K562 (cell line): Measurements from ENCODE around the gene BCL10. TPM values are rescaled to one million over a fixed set of nuclear protein-coding genes. Genes with fewer than 3 reads are reported as not detected.

ENCODE experiments used
- AFF1 ChIP-seq, 2 experiments: fragments of 450-650 bp; IDR thresholded peaks; 2 replicates each; pipeline ENCODE4 v1.6.1; 2018; ENCODE audit warnings: mild to moderate bottlenecking in 2 of 2, low read depth in 1 of 2; ENCODE audit not compliant: partially characterized antibody in 2 of 2
- BRF1 ChIP-seq: IDR thresholded peaks from 3 replicates; pipeline ENCODE4 v1.6.1; 2011; ENCODE audit warnings: borderline replicate concordance, mild to moderate bottlenecking; ENCODE audit not compliant: insufficient read length; ENCODE audit errors: extremely low read depth
- ESRRB ChIP-seq: fragments of 250-450 bp; sonication (Bioruptor Pico); IDR thresholded peaks from 2 replicates; pipeline ENCODE4 v1.5.0; 2020; ENCODE audit warnings: mild to moderate bottlenecking, moderate library complexity, borderline replicate concordance
- FIP1L1 ChIP-seq: fragments of 200-400 bp; formaldehyde crosslinking; IDR thresholded peaks from 2 replicates; pipeline ENCODE4 v1.6.1; 2018; ENCODE audit warnings: mild to moderate bottlenecking, low read depth, low read length; ENCODE audit not compliant: poor library complexity, severe bottlenecking
- NCOA2 ChIP-seq, 2 experiments: fragments of 450-650 bp; IDR thresholded peaks; 2 replicates each; pipeline ENCODE4 v1.6.1; 2018; ENCODE audit warnings: mild to moderate bottlenecking in 2 of 2, moderate library complexity in 1 of 2; ENCODE audit not compliant: partially characterized antibody in 2 of 2
- RBM25 ChIP-seq: fragments of 200-400 bp; formaldehyde crosslinking; IDR thresholded peaks from 2 replicates; pipeline ENCODE4 v1.6.1; 2018; ENCODE audit warnings: low read length, low read depth, moderate library complexity; ENCODE audit not compliant: severe bottlenecking
- SMARCA4 ChIP-seq: fragments of 450-650 bp; IDR thresholded peaks from 2 replicates; pipeline ENCODE4 v1.6.1; 2016
- SMC3 ChIP-seq: conservative IDR thresholded peaks from 2 replicates; pipeline ENCODE4 v1.6.1; 2011; ENCODE audit warnings: low read depth, low read length, improper control_type of control experiment; ENCODE audit not compliant: insufficient read depth
- ZNF133 ChIP-seq: fragments of 250-450 bp; sonication (Bioruptor Pico); IDR thresholded peaks from 2 replicates; pipeline ENCODE4 v1.4.0; 2020; ENCODE audit warnings: mild to moderate bottlenecking
- ZNF318 ChIP-seq, 2 experiments: fragments of 450-650 bp; IDR thresholded peaks; 2 replicates each; pipeline ENCODE4 v1.6.1; 2016; ENCODE audit warnings: mild to moderate bottlenecking in 2 of 2, borderline replicate concordance in 1 of 2, low read depth in 1 of 2, moderate library complexity in 1 of 2
- ZNF830 ChIP-seq: fragments of 250-450 bp; sonication (Bioruptor Pico); IDR thresholded peaks from 2 replicates; pipeline ENCODE4 v1.5.0; 2021; ENCODE audit warnings: mild to moderate bottlenecking
- polyA plus RNA-seq, 8 experiments: library from polyadenylated mRNA; depleted of rRNA in 4 of 8; stranded (reverse) in 5 of 8; unstranded in 3 of 8; fragments of >200 nt; fragmentation: Nextera tagmentation in 2 of 8; fragmentation: Illumina TruSeq in 1 of 8; extraction: Ambion mirVana in 2 of 8; extraction: Trizol in 1 of 8; gene quantifications; 2 replicates each; pipeline versions ENCODE4 v1.2.1 to v1.2.3, GENCODE V29; 2011 to 2014; ENCODE audit warnings: inconsistent platforms in 1 of 8, missing spikeins in 1 of 8
- total RNA-seq, 7 experiments: library from RNA; depleted of rRNA in 6 of 7; stranded (reverse); fragments of >200 nt in 6 of 7; fragmentation: Illumina TruSeq in 2 of 7; extraction: Trizol in 2 of 7; gene quantifications; 2 replicates each; pipeline versions ENCODE4 v1.2.1 to v1.2.3, GENCODE V29; 2011 to 2021; ENCODE audit warnings: low replicate concordance in 1 of 7

The BCL10 gene
- total and polyA plus RNA-seq, 9 of the 15 experiments (the other 6 are each of a cell fraction or from before 2014, with no cell fraction given) = 8.0 to 19.4 (median 12.3) TPM

GRCh38 chr1:85244271-85245061 lies 32.0 kb downstream of the BCL10 start (continued):
- TF ChIP-seq ZNF318 (IDR thresholded peaks at IDR 0.05; ENCODE audit: borderline replicate concordance in 1 of 2, low read depth in 1 of 2) (no peak), BRF1 (no peak), SMC3 (no peak), AFF1 (IDR thresholded peaks at IDR 0.05; ENCODE audit: low read depth in 1 of 2, partially characterized antibody in 2 of 2) (no peak), RBM25 (no peak), ZNF133 (no peak), ESRRB (CRISPR knock-in tag) (no peak), FIP1L1 (no peak), NCOA2 (IDR thresholded peaks at IDR 0.05; ENCODE audit: partially characterized antibody in 2 of 2) (no peak), SMARCA4 (peak; percentile 57; the same call in 1 of the 2 replicates), ZNF830 (no peak)
